ENCODE data around the gene GPATCH2.

GPATCH2 gene

GRCh38 chr1:217478450-217478849, 152.4 kb downstream of the GPATCH2 start:
- Histone ChIP-seq H2AFZ (ENCODE audit: low read depth, low read length) (no peak overlapping the region), H3K4me3 (ENCODE audit: low read length) (no peak overlapping the region), H3K27me3 (ENCODE audit: low read depth, low read length) (no peaks in the 10 kb centered on the region), H3K9me3 (ENCODE audit: insufficient read depth, low read length) (no peaks in the 10 kb centered on the region), H3K9ac (ENCODE audit: low read length) (no peak overlapping the region), H3K4me2 (ENCODE audit: low read length) (no peak overlapping the region), H3K27ac (ENCODE audit: low read length) (no peak overlapping the region), H3K79me2 (ENCODE audit: low read length) (no peaks in the 10 kb centered on the region), H3K4me1 (ENCODE audit: low read length) (peaks cover 17% of the 10 kb centered on the region), H4K20me1 (ENCODE audit: insufficient read depth, low read length) (no peaks in the 10 kb centered on the region), H3K36me3 (replicated peaks; ENCODE audit: low read depth, low read length) (no peaks in the 10 kb centered on the region)
- TF ChIP-seq EZH2phosphoT487 (IDR thresholded peaks at IDR 0.05; ENCODE audit: low read depth) (no peak), CTCF (IDR thresholded peaks at IDR 0.05; ENCODE audit: low read depth, low read length) (no peak)

GRCh38 chr1:217472915-217473314, 158.0 kb downstream of the GPATCH2 start:
- H3K27ac ChIP-seq (ENCODE audit: low read length): no peak overlapping the region
- no peak overlapping the region for H3K9ac ChIP-seq (ENCODE audit: low read length)

GRCh38 chr1:217471403-217471802, 159.5 kb downstream of the GPATCH2 start:
- Histone ChIP-seq H2AFZ (ENCODE audit: low read depth, low read length) (no peak overlapping the region), H3K9me3 (ENCODE audit: insufficient read depth, low read length) (no peaks in the 10 kb centered on the region), H3K4me2 (ENCODE audit: low read length) (no peak overlapping the region), H3K9ac (ENCODE audit: low read length) (no peak overlapping the region), H3K27ac (ENCODE audit: low read length) (no peak overlapping the region), H3K4me1 (ENCODE audit: low read length) (peaks cover 15% of the 10 kb centered on the region), H3K27me3 (ENCODE audit: low read depth, low read length) (no peaks in the 10 kb centered on the region), H4K20me1 (ENCODE audit: insufficient read depth, low read length) (no peaks in the 10 kb centered on the region), H3K36me3 (replicated peaks; ENCODE audit: low read depth, low read length) (no peaks in the 10 kb centered on the region), H3K4me3 (ENCODE audit: low read length) (no peak overlapping the region), H3K79me2 (ENCODE audit: low read length) (no peaks in the 10 kb centered on the region)
- TF ChIP-seq EZH2phosphoT487 (IDR thresholded peaks at IDR 0.05; ENCODE audit: low read depth) (no peak), CTCF (IDR thresholded peaks at IDR 0.05; ENCODE audit: low read depth, low read length) (no peak)

More at GRCh38 chr1:217472915-217473314, 158.0 kb downstream of the GPATCH2 start:
- Histone ChIP-seq H3K4me2 (ENCODE audit: low read length) (no peak overlapping the region), H3K4me1 (ENCODE audit: low read length) (peaks cover 15% of the 10 kb centered on the region), H3K79me2 (ENCODE audit: low read length) (no peaks in the 10 kb centered on the region), H3K36me3 (replicated peaks; ENCODE audit: low read depth, low read length) (no peaks in the 10 kb centered on the region), H2AFZ (ENCODE audit: low read depth, low read length) (no peak overlapping the region), H3K27me3 (ENCODE audit: low read depth, low read length) (no peaks in the 10 kb centered on the region), H4K20me1 (ENCODE audit: insufficient read depth, low read length) (no peaks in the 10 kb centered on the region), H3K9me3 (ENCODE audit: insufficient read depth, low read length) (no peaks in the 10 kb centered on the region), H3K4me3 (ENCODE audit: low read length) (no peak overlapping the region)
- no peak for TF ChIP-seq EZH2phosphoT487 (IDR thresholded peaks at IDR 0.05; ENCODE audit: low read depth)
- TF ChIP-seq CTCF (IDR thresholded peaks at IDR 0.05; ENCODE audit: low read depth, low read length): no peak

- Histone ChIP-seq H4K20me1 (ENCODE audit: insufficient read depth, low read length) (no peaks in the 10 kb centered on the region), H3K79me2 (ENCODE audit: low read length) (no peaks in the 10 kb centered on the region), H2AFZ (ENCODE audit: low read depth, low read length) (no peak overlapping the region), H3K4me2 (ENCODE audit: low read length) (no peak overlapping the region), H3K9me3 (ENCODE audit: insufficient read depth, low read length) (no peaks in the 10 kb centered on the region), H3K36me3 (replicated peaks; ENCODE audit: low read depth, low read length) (no peaks in the 10 kb centered on the region), H3K27me3 (ENCODE audit: low read depth, low read length) (no peaks in the 10 kb centered on the region), H3K27ac (ENCODE audit: low read length) (no peak overlapping the region), H3K4me1 (ENCODE audit: low read length) (peaks cover 8% of the 10 kb centered on the region), H3K4me3 (ENCODE audit: low read length) (no peak overlapping the region), H3K9ac (ENCODE audit: low read length) (no peak overlapping the region)
- TF ChIP-seq CTCF (IDR thresholded peaks at IDR 0.05; ENCODE audit: low read depth, low read length) (no peak), EZH2phosphoT487 (IDR thresholded peaks at IDR 0.05; ENCODE audit: low read depth) (no peak)
Measured at GRCh38 chr1:217469983-217470382, 160.9 kb downstream of the GPATCH2 start.

All from OCI-LY3 (cell line).